Mucosa of rectum (tissue), 2 donors: ENCODE results near the gene CTTNBP2.

ENCODE experiments used
- H3K27ac ChIP-seq, 2 donors: one replicate each; pipeline ENCODE4 v1.7.0; 2013; ENCODE audit warnings: inconsistent platforms in 2 of 2, low read depth in 2 of 2, low read length in 2 of 2
- H3K27me3 ChIP-seq, 2 donors: one replicate each; pipeline ENCODE4 v1.7.0; 2013; ENCODE audit warnings: low read length in 2 of 2; ENCODE audit not compliant: control insufficient read depth in 2 of 2, insufficient read depth in 2 of 2
- H3K36me3 ChIP-seq, 2 donors: one replicate each; pipeline ENCODE4 v1.7.0; 2013; ENCODE audit warnings: low read length in 2 of 2; ENCODE audit not compliant: control insufficient read depth in 2 of 2, insufficient read depth in 2 of 2
- H3K4me1 ChIP-seq, 2 donors: one replicate each; pipeline ENCODE4 v1.7.0; 2013; ENCODE audit warnings: low read length in 2 of 2, mild to moderate bottlenecking in 1 of 2; ENCODE audit not compliant: control insufficient read depth in 2 of 2, insufficient read depth in 2 of 2
- H3K4me3 ChIP-seq, 2 donors: one replicate each; pipeline ENCODE4 v1.7.0; 2013; ENCODE audit warnings: low read length in 2 of 2
- H3K9ac ChIP-seq, 2 donors: one replicate each; pipeline ENCODE4 v1.7.0; 2013; ENCODE audit warnings: low read length in 2 of 2, low read depth in 1 of 2, mild to moderate bottlenecking in 1 of 2
- H3K9me3 ChIP-seq, 2 donors: one replicate each; pipeline ENCODE4 v1.7.0; 2013; ENCODE audit warnings: low read length in 2 of 2; ENCODE audit not compliant: control insufficient read depth in 2 of 2
- donor health status: healthy.
- donor health status: Normal muscosa, but diverticular disease.

Gene CTTNBP2

DNA sequence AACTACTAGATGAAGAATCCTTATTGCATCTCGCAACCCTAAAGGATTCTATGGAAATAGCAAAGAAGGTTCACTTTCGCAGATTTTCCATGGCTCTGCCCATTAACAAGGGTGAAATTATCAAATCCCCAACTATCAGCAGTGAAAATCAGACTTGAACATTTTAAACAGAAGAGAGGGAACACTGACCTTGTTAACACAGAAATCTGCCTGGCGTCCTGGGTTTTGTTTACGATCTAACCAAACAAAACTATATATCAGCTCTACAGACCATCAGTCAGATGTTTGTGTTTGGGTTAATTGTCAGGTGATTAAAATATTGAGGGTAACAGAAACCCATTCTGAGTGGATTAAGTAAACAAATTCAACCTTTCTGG is 1.9 kb downstream of the CTTNBP2 start:
- Histone ChIP-seq H3K4me3 (peak overlapping the region in 1 of 2 donors; percentile 10), H3K27ac (peak overlapping the region in 1 of 2 donors; percentile 34), H3K9me3 (no peaks in the 10 kb centered on the region), H3K27me3 (peaks cover 14 to 19% of the 10 kb centered on the region in 2 donors), H3K9ac (no peak overlapping the region), H3K36me3 (no peaks in the 10 kb centered on the region), H3K4me1 (peaks cover 0 to 4% of the 10 kb centered on the region in 2 donors)

DNA sequence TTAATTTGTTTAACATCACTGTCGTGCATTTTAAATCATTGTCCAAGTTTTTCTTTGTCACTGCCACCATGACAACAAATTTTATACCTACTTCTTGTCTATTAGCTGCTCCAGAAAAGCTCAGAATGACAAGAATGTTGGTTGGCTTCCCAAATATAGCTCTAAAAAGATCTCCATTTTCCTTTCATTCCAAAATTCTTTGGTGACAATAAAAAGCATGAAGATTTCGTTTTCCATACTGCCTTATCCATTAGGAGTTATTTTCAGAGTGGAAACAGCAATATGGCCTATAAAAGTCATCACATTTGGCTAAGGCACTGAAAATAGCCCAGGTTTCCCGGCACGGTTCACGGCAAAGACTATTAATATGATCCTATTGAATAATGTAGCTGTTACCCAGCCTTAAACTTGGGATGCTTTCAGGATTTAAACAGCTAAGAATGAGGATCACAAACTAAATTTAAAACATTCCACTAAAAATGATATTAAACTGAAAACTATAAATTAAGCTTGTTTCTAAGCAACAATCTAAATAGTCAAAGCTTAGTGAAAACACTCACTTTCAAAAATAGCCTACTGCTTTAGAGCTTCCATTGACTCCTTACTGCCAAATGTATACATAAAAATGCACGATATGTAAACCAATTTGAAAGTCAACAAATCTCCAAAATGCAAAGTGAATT is 2.7 kb downstream of the CTTNBP2 start:
- peaks cover 0 to 4% of the 10 kb centered on the region in 2 donors for H3K4me1 ChIP-seq
- H3K36me3 ChIP-seq: no peaks in the 10 kb centered on the region
- H3K27ac ChIP-seq: no peak overlapping the region
- H3K4me3 ChIP-seq: no peak overlapping the region
- H3K9me3 ChIP-seq: no peaks in the 10 kb centered on the region
- H3K27me3 ChIP-seq: peaks cover 14 to 19% of the 10 kb centered on the region in 2 donors
- no peak overlapping the region for H3K9ac ChIP-seq

DNA sequence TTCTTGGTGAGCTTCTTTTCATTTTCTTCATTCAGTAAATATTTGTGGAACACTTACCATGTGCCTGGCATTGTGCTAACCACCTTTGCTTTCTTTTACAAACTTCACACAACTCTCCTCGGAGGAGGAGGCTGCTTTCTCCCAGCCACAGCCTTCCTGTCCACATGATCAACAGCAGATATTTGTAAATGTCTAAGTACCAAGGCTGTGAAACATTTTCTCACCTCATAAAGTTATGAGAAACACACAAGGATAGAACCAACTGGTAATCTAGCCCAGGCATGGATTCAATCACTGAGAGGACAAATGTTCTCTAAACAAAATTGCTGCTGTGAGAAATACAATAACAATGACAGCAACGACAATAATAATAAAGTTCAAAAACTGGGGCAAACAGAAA is 3.9 kb downstream of the CTTNBP2 start:
- Histone ChIP-seq H3K4me3 (no peak overlapping the region), H3K36me3 (no peaks in the 10 kb centered on the region), H3K27ac (no peak overlapping the region), H3K27me3 (peaks cover 14 to 19% of the 10 kb centered on the region in 2 donors), H3K4me1 (peaks cover 0 to 4% of the 10 kb centered on the region in 2 donors), H3K9ac (no peak overlapping the region), H3K9me3 (no peaks in the 10 kb centered on the region)

DNA sequence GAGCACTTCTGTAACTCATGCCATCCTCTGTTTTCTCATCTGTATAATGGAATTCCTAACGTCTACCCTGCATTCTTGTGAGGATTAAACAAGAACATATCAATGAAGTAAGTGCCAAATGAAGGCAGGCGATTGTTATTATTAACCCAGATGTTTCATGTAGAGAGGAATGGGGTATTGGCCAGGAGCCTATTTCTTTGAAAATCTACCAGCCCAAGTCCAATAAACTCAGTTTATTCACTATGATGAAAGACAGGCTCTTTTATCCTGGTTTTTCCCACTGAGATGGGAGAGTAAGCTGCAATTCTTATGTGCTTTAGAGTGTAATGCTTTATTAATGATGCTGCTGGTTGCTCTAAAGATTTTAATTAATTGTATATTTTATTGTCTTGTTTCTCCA is 9.6 kb downstream of the CTTNBP2 start:
- Histone ChIP-seq H3K27me3 (no peaks in the 10 kb centered on the region), H3K36me3 (no peaks in the 10 kb centered on the region), H3K4me1 (no peaks in the 10 kb centered on the region), H3K27ac (no peak overlapping the region), H3K4me3 (no peak overlapping the region), H3K9me3 (no peaks in the 10 kb centered on the region), H3K9ac (no peak overlapping the region)

DNA sequence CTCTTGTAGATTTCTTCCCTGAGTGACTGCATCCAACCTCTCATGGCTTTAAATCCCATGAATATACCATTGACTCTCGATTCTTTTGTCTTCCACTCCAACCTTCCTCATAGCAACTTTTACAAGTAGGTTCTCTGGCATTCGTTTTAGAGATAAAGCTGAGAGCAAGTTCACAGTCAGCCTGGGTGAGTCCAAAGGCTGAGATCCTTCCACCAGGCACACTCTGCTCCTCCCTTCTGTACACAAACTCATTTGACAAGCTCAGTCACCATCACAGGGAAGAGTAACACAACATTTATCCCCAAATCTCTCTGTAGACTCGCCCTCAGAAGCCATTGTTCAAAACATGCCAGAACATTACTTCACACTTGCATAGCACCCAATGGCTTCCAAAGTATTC is 10.9 kb downstream of the CTTNBP2 start:
- H3K27ac ChIP-seq: no peak overlapping the region
- H3K4me1 ChIP-seq: no peaks in the 10 kb centered on the region
- H3K36me3 ChIP-seq: no peaks in the 10 kb centered on the region
- no peaks in the 10 kb centered on the region for H3K9me3 ChIP-seq
- H3K27me3 ChIP-seq: no peaks in the 10 kb centered on the region
- H3K4me3 ChIP-seq: no peak overlapping the region
- no peak overlapping the region for H3K9ac ChIP-seq

DNA sequence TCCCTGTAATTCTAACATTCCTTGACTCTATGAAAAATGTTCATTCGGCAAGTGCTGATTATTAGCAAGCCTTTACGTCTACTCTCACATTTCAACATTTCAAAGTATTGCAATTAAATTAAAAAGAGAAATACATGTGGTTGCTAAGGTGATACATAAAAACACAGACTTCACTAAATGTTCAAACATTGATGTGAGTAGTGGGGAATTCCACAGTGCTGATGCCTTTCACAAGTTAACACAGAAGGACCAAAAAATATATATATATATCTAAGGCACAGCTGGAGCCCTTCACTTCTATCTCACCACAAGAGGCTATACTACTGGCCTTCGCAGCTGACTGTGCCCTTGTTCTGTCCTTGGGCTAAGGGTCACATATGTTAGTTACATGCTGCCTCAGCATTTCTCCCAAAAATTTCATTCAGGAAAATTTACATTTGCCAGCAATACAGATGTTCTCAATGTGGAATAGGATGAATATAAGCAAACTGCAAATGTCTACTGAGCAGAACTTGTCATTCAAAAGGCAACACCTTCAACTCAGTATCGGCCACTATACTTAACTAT is 13.9 kb downstream of the CTTNBP2 start:
- Histone ChIP-seq H3K36me3 (no peaks in the 10 kb centered on the region), H3K27ac (no peak overlapping the region), H3K27me3 (no peaks in the 10 kb centered on the region), H3K9ac (no peak overlapping the region), H3K9me3 (no peaks in the 10 kb centered on the region), H3K4me1 (no peaks in the 10 kb centered on the region), H3K4me3 (no peak overlapping the region)

DNA sequence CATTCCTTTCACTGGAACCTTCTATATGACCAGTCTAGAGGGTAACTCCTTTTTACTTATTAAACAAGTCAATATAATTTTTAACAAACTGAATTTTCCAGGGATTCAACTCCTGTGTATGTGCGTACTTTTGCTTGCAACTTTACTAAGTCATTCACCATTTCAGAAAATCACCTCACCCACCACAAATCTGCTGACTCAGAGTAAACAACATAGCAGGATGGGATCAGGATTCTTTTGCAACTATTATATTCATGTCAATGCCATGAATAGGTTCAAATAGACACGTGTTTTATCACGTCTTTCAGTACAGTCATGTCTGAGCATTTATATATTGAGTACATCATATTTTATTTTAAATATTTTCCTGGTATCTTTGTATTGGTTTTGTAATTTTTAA is 14.5 kb downstream of the CTTNBP2 start:
- no peaks in the 10 kb centered on the region for H3K4me1 ChIP-seq
- no peaks in the 10 kb centered on the region for H3K36me3 ChIP-seq
- H3K9ac ChIP-seq: no peak overlapping the region
- no peaks in the 10 kb centered on the region for H3K9me3 ChIP-seq
- H3K27ac ChIP-seq: no peak overlapping the region
- H3K4me3 ChIP-seq: no peak overlapping the region
- H3K27me3 ChIP-seq: no peaks in the 10 kb centered on the region

DNA sequence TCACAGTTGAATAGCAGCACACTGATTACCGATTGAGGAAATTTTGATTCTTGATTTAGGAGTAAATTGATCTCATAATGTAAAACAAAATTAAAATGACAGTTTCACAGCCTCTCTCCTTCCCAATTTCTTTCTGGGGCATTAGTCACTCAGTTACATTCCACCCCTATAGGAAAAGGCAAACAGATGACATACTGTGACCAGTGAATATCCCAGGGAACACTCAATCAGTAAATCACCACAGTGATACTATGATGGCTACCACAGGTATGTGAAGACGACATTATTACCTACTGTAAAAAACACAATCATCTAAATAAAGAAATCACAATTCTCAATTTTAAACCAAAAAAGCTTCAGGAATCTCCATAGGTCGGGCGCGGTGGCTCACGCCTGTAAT is 15.5 kb downstream of the CTTNBP2 start:
- no peak overlapping the region for H3K27ac ChIP-seq
- H3K4me1 ChIP-seq: no peaks in the 10 kb centered on the region
- H3K9ac ChIP-seq: no peak overlapping the region
- H3K36me3 ChIP-seq: no peaks in the 10 kb centered on the region
- H3K27me3 ChIP-seq: no peaks in the 10 kb centered on the region
- no peaks in the 10 kb centered on the region for H3K9me3 ChIP-seq
- H3K4me3 ChIP-seq: no peak overlapping the region

DNA sequence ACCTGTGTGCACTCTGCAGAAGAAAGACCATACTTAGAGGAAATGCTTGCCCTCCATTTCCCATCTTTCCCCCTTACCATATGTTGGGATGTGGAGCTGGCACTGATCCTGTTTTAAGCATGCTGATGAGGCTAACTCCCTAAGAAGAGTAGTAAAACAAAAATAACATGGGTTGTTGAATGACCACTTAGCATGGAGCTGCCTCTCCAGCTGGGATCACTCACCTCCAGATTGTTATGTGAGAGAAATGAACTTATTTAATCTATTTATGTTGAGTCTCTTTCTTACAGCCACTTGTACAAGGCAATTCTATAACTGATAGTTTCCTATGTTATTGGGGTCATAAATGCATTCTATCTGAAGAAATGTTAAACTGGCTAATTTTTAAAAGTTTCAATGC is 17.0 kb downstream of the CTTNBP2 start:
- H3K27ac ChIP-seq: no peak overlapping the region

DNA sequence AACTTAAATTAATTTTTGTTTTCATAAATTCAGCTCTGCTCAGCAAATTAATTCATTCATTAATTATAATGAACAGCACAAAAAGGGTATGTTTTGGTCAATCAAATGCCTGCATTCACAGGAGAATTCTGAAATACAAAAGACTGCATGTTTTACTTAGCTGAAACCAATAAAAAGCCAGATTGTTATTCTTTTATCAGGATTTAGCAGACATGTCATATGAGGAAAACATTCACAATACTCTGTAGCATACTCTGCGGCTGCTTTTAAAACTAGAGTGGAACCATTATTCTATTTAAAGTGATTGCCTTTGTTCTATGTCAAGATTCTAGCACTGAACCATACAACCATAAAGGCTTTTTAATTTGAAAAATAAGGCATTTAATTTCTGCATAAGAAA is 19.1 kb downstream of the CTTNBP2 start:
- Histone ChIP-seq H3K36me3 (no peaks in the 10 kb centered on the region), H3K4me3 (no peak overlapping the region), H3K9ac (no peak overlapping the region), H3K9me3 (no peaks in the 10 kb centered on the region), H3K27me3 (no peaks in the 10 kb centered on the region), H3K27ac (no peak overlapping the region), H3K4me1 (no peaks in the 10 kb centered on the region)

More for the DNA sequence above, 17.0 kb downstream of the CTTNBP2 start:
- Histone ChIP-seq H3K36me3 (no peaks in the 10 kb centered on the region), H3K4me1 (no peaks in the 10 kb centered on the region), H3K9me3 (no peaks in the 10 kb centered on the region), H3K9ac (no peak overlapping the region), H3K4me3 (no peak overlapping the region), H3K27me3 (no peaks in the 10 kb centered on the region)
